NOMO-1 treated with DMSO at 0.1 percent for 48 hours (cell line): ENCODE results near the gene RHOC.
A peak's percentile ranks its signal among the peaks of the same experiment; 100 is the strongest.

ENCODE experiments used
- DNase-seq: peaks from one replicate; lab custom pipeline; 2025; ENCODE audit not compliant: unreplicated experiment; lab: John Stamatoyannopoulos, UW

Gene RHOC

GRCh38 chr1:112702420-112703261, 4.3 kb downstream of the RHOC start:
- DNase-seq: no peak

DNA sequence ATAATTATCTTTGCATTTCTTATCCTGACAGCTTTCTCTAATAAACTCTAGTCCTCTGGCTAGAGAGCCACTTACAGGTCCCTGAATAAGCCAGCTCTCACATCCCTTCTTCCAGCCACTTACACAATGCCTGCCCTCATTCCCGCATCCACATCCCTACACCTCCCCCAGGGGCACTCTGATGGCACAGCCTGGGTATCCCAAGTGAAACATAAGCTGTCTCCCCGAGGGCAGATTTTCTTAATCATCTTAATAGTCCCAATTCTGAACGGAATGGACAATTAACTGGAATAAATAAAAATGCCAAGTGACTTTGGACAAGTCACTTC, 4.9 kb downstream of the RHOC start:
- DNase-seq: no peak

- DNase-seq: no peak
Measured at GRCh38 chr1:112701227-112702066, 5.5 kb downstream of the RHOC start.

GRCh38 chr1:112700290-112701226, 6.4 kb downstream of the RHOC start:
- DNase-seq: peak; percentile 72

DNA sequence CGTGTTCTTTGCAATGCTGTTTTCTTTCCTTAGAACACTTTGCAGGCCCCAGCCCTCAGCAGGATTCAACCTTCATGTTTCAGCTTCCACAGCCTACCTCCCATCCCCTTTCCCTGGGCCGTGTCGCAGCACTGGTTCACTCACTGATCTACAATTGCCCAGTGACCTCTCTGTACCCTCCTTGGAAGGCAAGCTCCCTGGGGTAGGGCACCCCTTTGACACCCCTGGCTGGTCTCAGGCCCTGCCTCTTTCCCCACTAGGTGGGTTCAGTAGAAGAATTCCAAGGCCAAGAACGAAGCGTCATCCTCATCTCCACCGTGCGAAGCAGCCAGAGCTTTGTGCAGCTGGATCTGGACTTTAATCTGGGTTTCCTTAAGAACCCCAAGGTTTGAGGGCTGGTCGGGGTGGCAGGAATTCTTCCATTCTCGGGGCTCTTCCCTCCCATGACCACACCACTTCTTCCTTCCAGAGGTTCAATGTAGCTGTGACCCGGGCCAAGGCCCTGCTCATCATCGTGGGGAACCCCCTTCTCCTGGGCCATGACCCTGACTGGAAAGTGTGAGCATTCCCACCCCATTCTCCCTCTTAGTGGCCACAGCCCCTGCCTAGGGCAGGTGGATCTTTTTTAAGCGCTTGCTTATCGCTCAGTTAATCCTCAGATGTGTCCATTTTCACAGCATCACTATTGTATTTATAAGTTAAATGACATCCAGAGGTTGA, 7.3 kb downstream of the RHOC start:
- no peak for DNase-seq

GRCh38 chr1:112698366-112699310, 8.3 kb downstream of the RHOC start:
- no peak for DNase-seq

- DNase-seq: no peak
Measured at GRCh38 chr1:112697781-112698201, 9.1 kb downstream of the RHOC start.

DNA sequence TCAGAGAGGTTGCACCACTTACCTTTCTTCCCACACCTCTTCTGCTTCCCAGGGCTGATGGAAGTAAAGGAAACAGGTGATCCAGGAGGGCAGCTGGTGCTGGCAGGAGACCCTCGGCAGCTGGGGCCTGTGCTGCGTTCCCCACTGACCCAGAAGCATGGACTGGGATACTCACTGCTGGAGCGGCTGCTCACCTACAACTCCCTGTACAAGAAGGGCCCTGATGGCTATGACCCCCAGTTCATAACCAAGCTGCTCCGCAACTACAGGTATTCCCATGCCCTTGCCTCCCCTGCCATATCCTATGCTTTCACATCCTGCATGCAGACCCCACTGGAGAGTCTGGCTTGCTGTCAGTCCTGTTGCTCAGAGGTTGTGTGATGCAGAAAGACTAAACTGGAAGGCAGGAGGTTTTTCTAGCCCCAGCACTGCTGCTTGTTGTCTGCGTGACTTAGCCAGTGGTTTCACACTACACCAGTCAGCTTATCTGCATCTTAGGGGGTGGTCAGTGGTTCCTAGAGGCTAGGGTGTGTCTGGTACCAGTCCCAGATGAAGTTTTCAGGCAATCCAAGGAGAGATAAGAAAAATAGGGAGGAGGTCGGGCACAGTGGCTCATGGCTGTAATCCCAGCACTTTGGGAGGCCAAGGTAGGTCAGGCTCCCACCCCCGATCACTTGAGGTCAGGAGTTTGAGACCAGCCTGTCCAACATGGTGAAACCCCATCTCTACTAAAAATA, 10.2 kb downstream of the RHOC start:
- DNase-seq: no peak

GRCh38 chr1:112695276-112695675, 11.7 kb downstream of the RHOC start:
- DNase-seq: no peak

- DNase-seq: no peak
Measured at GRCh38 chr1:112694363-112694929, 12.5 kb downstream of the RHOC start.

DNA sequence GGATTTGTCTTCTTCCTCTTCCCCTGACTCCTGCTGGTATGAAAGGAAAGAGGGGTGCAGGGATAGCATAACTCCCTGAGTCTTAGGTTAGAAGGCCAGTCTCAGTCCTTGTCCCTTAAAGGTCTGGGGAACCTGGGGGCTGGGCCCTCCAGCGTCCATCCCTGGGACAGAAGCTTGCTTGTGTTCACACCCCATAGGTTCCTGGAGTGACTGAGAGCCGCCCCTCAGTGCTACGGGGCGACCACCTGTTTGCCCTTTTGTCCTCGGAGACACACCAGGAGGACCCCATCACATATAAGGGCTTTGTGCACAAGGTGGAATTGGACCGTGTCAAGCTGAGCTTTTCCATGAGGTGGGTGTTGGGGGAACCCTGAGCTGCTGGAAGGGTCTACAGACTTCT, 13.1 kb downstream of the RHOC start:
- DNase-seq: no peak

DNA sequence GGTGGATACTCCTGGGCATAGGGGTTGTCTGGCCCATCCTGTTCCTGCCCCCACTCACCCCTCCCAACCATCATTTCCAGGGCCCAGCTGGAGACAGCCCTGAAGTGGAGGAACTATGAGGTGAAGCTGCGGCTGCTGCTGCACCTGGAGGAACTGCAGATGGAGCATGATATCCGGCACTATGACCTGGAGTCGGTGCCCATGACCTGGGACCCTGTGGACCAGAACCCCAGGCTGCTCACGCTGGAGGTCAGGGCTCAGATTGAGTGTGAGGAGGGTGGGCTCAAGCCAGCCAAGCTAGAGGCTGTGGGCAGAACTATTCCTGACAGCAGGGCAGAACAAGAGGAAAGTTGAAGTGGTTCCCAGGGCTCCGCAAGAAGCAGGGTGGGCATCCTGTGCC, 14.2 kb downstream of the RHOC start:
- no peak for DNase-seq

DNA sequence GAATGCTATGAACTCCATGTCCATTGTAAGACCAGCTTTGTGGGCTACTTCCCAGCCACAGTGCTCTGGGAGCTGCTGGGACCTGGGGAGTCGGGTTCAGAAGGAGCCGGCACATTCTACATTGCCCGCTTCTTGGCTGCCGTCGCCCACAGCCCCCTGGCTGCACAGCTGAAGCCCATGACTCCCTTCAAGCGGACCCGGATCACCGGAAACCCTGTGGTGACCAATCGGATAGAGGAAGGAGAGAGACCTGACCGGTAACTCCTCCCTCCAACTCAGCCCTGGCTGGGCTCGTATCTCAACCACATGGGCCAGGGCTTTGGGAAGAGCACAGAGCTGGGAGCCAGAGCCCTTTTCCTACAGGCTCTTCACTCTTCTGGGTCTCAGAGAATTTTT, 17.1 kb downstream of the RHOC start:
- DNase-seq: no peak

GRCh38 chr1:112689196-112689841, 17.6 kb downstream of the RHOC start:
- DNase-seq: no peak

- DNase-seq: no peak
Measured at GRCh38 chr1:112688781-112689193, 18.1 kb downstream of the RHOC start.

DNA sequence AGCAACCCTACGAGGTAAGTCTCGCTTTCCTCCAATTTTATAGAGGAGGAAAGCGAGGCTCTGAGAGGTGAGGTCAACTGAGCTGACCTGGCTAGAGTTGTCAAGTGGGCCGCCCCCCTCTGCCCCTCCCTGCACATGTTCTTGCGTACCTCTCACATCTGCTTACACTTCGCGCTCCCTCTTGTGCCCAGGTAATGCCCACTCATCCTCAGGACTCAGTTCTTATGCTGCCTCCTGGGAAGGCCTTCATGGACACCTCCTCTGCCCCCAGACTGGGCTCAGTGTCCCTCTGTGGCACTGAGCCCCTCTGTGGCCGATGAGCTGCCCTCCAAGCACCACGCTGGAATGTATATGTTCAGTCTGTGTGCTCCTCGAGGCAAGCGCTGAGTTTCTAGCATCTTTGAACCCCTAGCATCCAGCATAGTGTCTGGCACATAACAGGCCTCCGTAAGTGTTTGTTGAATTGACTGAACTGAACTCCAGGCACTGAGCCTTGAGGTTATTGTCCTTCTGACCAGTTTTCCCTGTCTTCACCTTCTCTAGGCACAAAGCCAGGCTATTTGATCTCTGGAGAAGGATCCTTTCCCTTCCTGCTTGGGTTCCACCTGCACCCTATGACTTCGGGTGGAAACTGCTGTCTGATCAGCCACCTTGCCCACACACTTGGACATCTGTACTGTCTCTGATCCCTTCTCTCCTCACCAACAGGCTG, 19.0 kb downstream of the RHOC start:
- DNase-seq: no peak

DNA sequence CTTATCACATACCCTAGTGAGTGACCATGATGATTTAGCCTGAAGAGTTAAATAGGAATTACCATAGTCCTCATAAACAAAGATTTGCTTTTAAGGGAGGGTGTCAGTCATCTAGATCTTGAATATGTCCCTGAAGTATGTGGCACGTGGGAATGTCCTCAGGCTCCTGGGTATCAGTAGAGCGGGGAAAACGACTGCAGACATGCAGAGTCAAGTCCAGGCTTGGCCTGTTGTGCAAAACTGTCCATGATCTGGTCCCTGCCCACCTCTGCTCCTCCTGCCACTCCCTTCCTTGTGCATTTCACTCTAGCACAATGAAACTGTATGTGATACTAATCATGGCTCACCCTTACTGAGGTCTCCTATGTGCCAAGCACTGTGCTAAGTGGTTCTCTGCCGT, 19.6 kb downstream of the RHOC start:
- no peak for DNase-seq
